Measurements from ENCODE around the gene RASGRF2. TPM values are rescaled to one million over a fixed set of nuclear protein-coding genes. Genes with fewer than 3 reads are reported as not detected.

RASGRF2 gene
- total and polyA plus RNA-seq, 9 of the 15 experiments (the other 6 are each of a cell fraction or from before 2014, with no cell fraction given) = 0.01 to 0.22 (median 0.08) TPM; not detected in 2

GRCh38 chr5:80935811-80936385 is 24.3 kb upstream of the RASGRF2 start (continued):
- TF ChIP-seq CTCF (IDR thresholded peaks at IDR 0.05 in 2 of 3, conservative IDR thresholded peaks at IDR 0.05 in 1 of 3; ENCODE audit: insufficient read depth in 2 of 3, low read depth in 1 of 3, low read length in 3 of 3) (peak; percentile 23 to 40 (median 40); a peak in 4 of 6 replicates), NEUROD1 (IDR thresholded peaks at IDR 0.05; ENCODE audit: borderline replicate concordance, low read depth, low read length, partially characterized antibody) (no peak), SPI1 (IDR thresholded peaks at IDR 0.05; ENCODE audit: borderline replicate concordance, low read depth, low read length) (no peak), SREBF2 (CRISPR knock-in tag; IDR thresholded peaks at IDR 0.05) (no peak), HBP1 (CRISPR knock-in tag; IDR thresholded peaks at IDR 0.05) (no peak), ZSCAN29 (IDR thresholded peaks at IDR 0.05) (no peak), MYNN (IDR thresholded peaks at IDR 0.05) (no peak), MYNN (CRISPR knock-in tag; IDR thresholded peaks at IDR 0.05) (no peak), ATF1 (CRISPR knock-in tag; IDR thresholded peaks at IDR 0.05) (no peak), ATF1 (tag; IDR thresholded peaks at IDR 0.05) (no peak), GMEB1 (CRISPR knock-in tag; IDR thresholded peaks at IDR 0.05) (no peak), ZNF316 (IDR thresholded peaks at IDR 0.05) (no peak), TRIM28 (IDR thresholded peaks at IDR 0.05) (no peak), RAD21 (CRISPR knock-in tag; conservative IDR thresholded peaks at IDR 0.05 in 1 of 2, IDR thresholded peaks at IDR 0.05 in 1 of 2) (peak in 1 of 2 experiments; percentile 57; a peak in 2 of 4 replicates), ZNF699 (CRISPR knock-in tag; IDR thresholded peaks at IDR 0.05; ENCODE audit: insufficient replicate concordance) (no peak), SIX5 (IDR thresholded peaks at IDR 0.05; ENCODE audit: borderline replicate concordance in 1 of 2, insufficient read depth in 1 of 2, low read depth in 1 of 2, low read length in 2 of 2) (no peak), EHMT2 (IDR thresholded peaks at IDR 0.05) (no peak)

All from K562 (cell line).